HepG2 (cell line): ENCODE measurements around the gene CAGE1. TPM values are rescaled to one million over a fixed set of nuclear protein-coding genes. Genes with fewer than 3 reads are reported as not detected.

Experiments
- ATAC-seq: fragments of 200-7000 bp; cut with Tn5 transposase; 3 replicates; pipeline ENCODE4 v1.9.1; 2020; ENCODE audit warnings: mild to moderate bottlenecking, moderate library complexity
- BruUV-seq: library from RNA; stranded (reverse); fragments of 400-500 nt; replicated peaks from 2 replicates; lab custom pipeline; 2021; lab: Mats Ljungman, UMichigan
- CTCF ChIA-PET: fragments of 300-600 bp; formaldehyde crosslinking; extraction: SDS; loops from one replicate; lab custom pipeline; 2021; ENCODE audit warnings: low total read pairs, inconsistent platforms, low intra/inter-chr PET ratio; lab: Yijun Ruan, JAX
- POLR2A ChIA-PET: fragments of 350-600 bp; sonication (Branson Sonifier 250); formaldehyde crosslinking; loops from one replicate; lab custom pipeline; 2020; ENCODE audit warnings: antibody characterized with exemption, inconsistent platforms; lab: Yijun Ruan, JAX
- DNase-seq: peaks from one replicate; pipeline ENCODE4 v3.0.0-alpha.2; 2015; ENCODE audit warnings: low spot score
- FAIRE-seq: peaks from 3 replicates; lab custom pipeline; 2011; peaks lifted over from hg19 to GRCh38; lab: Jason Lieb, UNC
- H2AFZ ChIP-seq: one replicate; pipeline ENCODE4 v1.6.1; 2011; ENCODE audit warnings: low read length, inconsistent platforms
- H3K27ac ChIP-seq: fragments of 300-600 bp; 3 replicates; pipeline ENCODE4 v1.8.0; 2011; ENCODE audit warnings: mixed run types, mild to moderate bottlenecking, mixed read lengths, low read length, inconsistent platforms; ENCODE audit not compliant: insufficient read depth; ENCODE audit errors: extremely low read length
- H3K27me3 ChIP-seq, 2 experiments: fragments of 200-600 bp in 1 of 2; 2 replicates in 1 of 2; 3 replicates in 1 of 2; pipeline versions ENCODE4 v1.6.0 to v1.8.0; 2011; ENCODE audit warnings: low read length in 2 of 2, mild to moderate bottlenecking in 2 of 2, moderate library complexity in 2 of 2, inconsistent platforms in 1 of 2; ENCODE audit not compliant: insufficient read depth in 2 of 2, control insufficient read depth in 1 of 2
- H3K36me3 ChIP-seq, 2 experiments: fragments of 200-600 bp in 1 of 2; replicated peaks in 1 of 2; 2 replicates in 1 of 2; 3 replicates in 1 of 2; pipeline versions ENCODE4 v1.5.1 to v1.8.0; 2011; ENCODE audit warnings: low read length in 2 of 2, inconsistent platforms in 1 of 2; ENCODE audit not compliant: insufficient read depth in 2 of 2, control insufficient read depth in 1 of 2
- H3K4me1 ChIP-seq: 2 replicates; pipeline ENCODE4 v1.5.1; 2012; ENCODE audit warnings: low read length, inconsistent platforms; ENCODE audit not compliant: insufficient read depth
- H3K4me2 ChIP-seq: 2 replicates; pipeline ENCODE4 v1.6.0; 2011; ENCODE audit warnings: low read depth, low read length, inconsistent platforms
- H3K4me3 ChIP-seq, 3 experiments: fragments of 200-600 bp in 1 of 3; sonication (generic), shearing (Covaris generic) in 1 of 3; replicated peaks in 1 of 3; 2 replicates each; pipeline ENCODE4 v1.5.1; 2011 to 2016; ENCODE audit warnings: low read length in 3 of 3, inconsistent platforms in 2 of 3, low read depth in 2 of 3, mild to moderate bottlenecking in 2 of 3, control low read depth in 1 of 3, mixed read lengths in 1 of 3; ENCODE audit not compliant: insufficient read depth in 1 of 3
- H3K79me2 ChIP-seq: one replicate; pipeline ENCODE4 v1.6.1; 2011; ENCODE audit warnings: low read length, inconsistent platforms; ENCODE audit not compliant: insufficient read depth
- H3K9ac ChIP-seq: 2 replicates; pipeline ENCODE4 v1.6.0; 2011; ENCODE audit warnings: mild to moderate bottlenecking, low read depth, low read length, inconsistent platforms; ENCODE audit not compliant: insufficient read depth
- H3K9me3 ChIP-seq: 2 replicates; pipeline ENCODE4 v1.5.1; 2012; ENCODE audit warnings: mild to moderate bottlenecking, low read length
- H4K20me1 ChIP-seq: 2 replicates; pipeline ENCODE4 v1.6.0; 2011; ENCODE audit warnings: inconsistent platforms, mild to moderate bottlenecking, low read length, moderate library complexity; ENCODE audit not compliant: insufficient read depth
- KLF15 ChIP-seq: sonication (generic); formaldehyde crosslinking; IDR thresholded peaks from 2 replicates; pipeline ENCODE4 v1.8.1; 2023; ENCODE audit warnings: borderline replicate concordance, mild to moderate bottlenecking, inconsistent platforms, missing genetic modification reagents, mixed read lengths
- PATZ1 ChIP-seq: sonication (generic); formaldehyde crosslinking; IDR thresholded peaks from 2 replicates; pipeline ENCODE4 v1.4.0; 2020; ENCODE audit warnings: missing genetic modification reagents
- SCMH1 ChIP-seq: sonication (generic); formaldehyde crosslinking; IDR thresholded peaks from 2 replicates; pipeline ENCODE4 v1.9.0; 2021; ENCODE audit warnings: missing genetic modification reagents, mild to moderate bottlenecking, borderline replicate concordance
- TRAFD1 ChIP-seq: sonication (generic); formaldehyde crosslinking; IDR thresholded peaks from 2 replicates; pipeline ENCODE4 v1.5.1; 2020; ENCODE audit warnings: missing genetic modification reagents, mild to moderate bottlenecking, borderline replicate concordance
- ZIK1 ChIP-seq: sonication (generic); formaldehyde crosslinking; IDR thresholded peaks from 2 replicates; pipeline ENCODE4 v1.5.0; 2020; ENCODE audit warnings: mild to moderate bottlenecking, low read depth, missing genetic modification reagents, borderline replicate concordance
- ZNF143 ChIP-seq: sonication (generic); formaldehyde crosslinking; IDR thresholded peaks from 2 replicates; pipeline ENCODE4 v1.4.0; 2020; ENCODE audit warnings: missing genetic modification reagents
- ZNF800 ChIP-seq: sonication (generic); formaldehyde crosslinking; IDR thresholded peaks from 2 replicates; pipeline ENCODE4 v1.4.0; 2020; ENCODE audit warnings: missing genetic modification reagents
- WGBS: methylation state at CpG from one replicate; pipeline ENCODE4 v1.1.6; 2017; ENCODE audit warnings: low lambda C conversion rate; 5-methylcytosine and 5-hydroxymethylcytosine counted together
- in situ Hi-C: cut with HindIII; loops from 2 replicates; pipeline ENCODE4 v1.10.0; 2017; ENCODE audit warnings: low pct_unique_long_range_greater_than_20kb; ENCODE audit not compliant: extremely low pct_ligation_motif_present
- intact Hi-C: fragments of 100-400 bp; cut with micrococcal nuclease; formaldehyde crosslinking; loops from one replicate; pipeline ENCODE4 v1.10.0; 2022; ENCODE audit not compliant: unreplicated experiment
- polyA plus RNA-seq, 8 experiments: library from polyadenylated mRNA; depleted of rRNA in 3 of 8; stranded (reverse) in 7 of 8; unstranded in 1 of 8; fragments of >200 nt; fragmentation: Illumina TruSeq in 4 of 8; extraction: Trizol in 4 of 8; gene quantifications; 2 replicates each; pipeline versions ENCODE4 v1.2.1 to v1.2.3, GENCODE V29; 2011 to 2016; ENCODE audit warnings: low read depth in 4 of 8, missing spikeins in 1 of 8, mixed read lengths in 1 of 8; ENCODE audit not compliant: insufficient read depth in 1 of 8
- total RNA-seq, 5 experiments: library from RNA; depleted of rRNA; stranded (reverse); fragments of >200 nt; fragmentation: Illumina TruSeq; extraction: Trizol; gene quantifications; 2 replicates each; pipeline ENCODE4 v1.2.3, GENCODE V29; 2016; ENCODE audit warnings: low read depth in 1 of 5

CAGE1 gene
- total and polyA plus RNA-seq, 2 of the 13 experiments (the other 11 are each of a cell fraction or from before 2014, with no cell fraction given), result 0.03 to 0.15 TPM

DNA sequence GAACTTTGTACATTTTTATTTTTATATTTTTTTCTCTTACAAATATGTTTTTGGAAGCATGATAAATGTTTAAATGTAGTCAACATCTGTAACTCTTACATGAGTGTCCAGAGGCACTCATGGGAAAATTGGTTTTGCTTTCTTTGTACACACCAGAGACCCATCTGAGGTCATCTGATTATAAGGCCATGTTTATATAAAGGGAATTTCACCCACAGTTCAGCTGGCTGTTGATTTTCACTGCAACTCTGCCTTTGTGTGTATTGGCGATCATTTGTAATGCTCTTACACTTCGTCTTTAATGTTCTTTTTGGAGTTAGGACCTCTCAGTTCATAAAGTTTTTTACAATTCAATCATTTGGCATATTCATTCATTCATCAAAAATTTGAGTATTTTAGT, 28.1 kb upstream of the CAGE1 start (continued):
- TF ChIP-seq KLF15 (CRISPR knock-in tag), result no peak
- no peak for TF ChIP-seq TRAFD1
- no peak for TF ChIP-seq ZNF143 (CRISPR knock-in tag)
- TF ChIP-seq ZNF800, result no peak
- no peak for TF ChIP-seq ZIK1
- TF ChIP-seq SCMH1 (CRISPR knock-in tag), result no peak

GRCh38 chr6:7414811-7415210, 25.3 kb upstream of the CAGE1 start:
- ChIA-PET CTCF (no interaction called here), POLR2A (no interaction called here)
- H3K36me3 ChIP-seq, result peaks cover 22 to 61% of the 10 kb centered on the region in 2 experiments
- no TSS peak for BruUV-seq
- no peak for ATAC-seq
- no peaks in the 10 kb centered on the region for H4K20me1 ChIP-seq
- 96% methylated on average over 7 of the region's 7 CpGs for WGBS
- H3K4me1 ChIP-seq, result peaks cover 16% of the 10 kb centered on the region
- in situ Hi-C loops, result loop anchor here (5.0 kb wide), 1 partner anchor 197 kb away; no protein-coding TSS in a partner anchor
- no peaks in the 10 kb centered on the region for H3K79me2 ChIP-seq
- H3K27me3 ChIP-seq, result no peaks in the 10 kb centered on the region
- no peak overlapping the region for H2AFZ ChIP-seq
- intact Hi-C loops, result no loop called here
- H3K4me2 ChIP-seq, result no peak overlapping the region
- no peak for DNase-seq
- no peak overlapping the region for H3K9ac ChIP-seq
- H3K27ac ChIP-seq, result no peak overlapping the region
- no peak overlapping the region for H3K4me3 ChIP-seq
- no peak for TF ChIP-seq PATZ1 (CRISPR knock-in tag)
- no peaks in the 10 kb centered on the region for H3K9me3 ChIP-seq
- FAIRE-seq, result no peak
